Stimulated activated CD4-positive, alpha-beta T cell treated with anti-CD3 and anti-CD28 coated beads, Interleukin-1b, Interleukin-23, amount 100 ng/mL, for 1 hour (primary cell): Measurements from ENCODE around the gene TBX1.

ENCODE experiments used
- DNase-seq, 2 donors: peaks; one replicate each; pipeline ENCODE4 v3.0.0-alpha.2; 2020; ENCODE audit warnings: low read depth in 2 of 2

Gene TBX1

DNA sequence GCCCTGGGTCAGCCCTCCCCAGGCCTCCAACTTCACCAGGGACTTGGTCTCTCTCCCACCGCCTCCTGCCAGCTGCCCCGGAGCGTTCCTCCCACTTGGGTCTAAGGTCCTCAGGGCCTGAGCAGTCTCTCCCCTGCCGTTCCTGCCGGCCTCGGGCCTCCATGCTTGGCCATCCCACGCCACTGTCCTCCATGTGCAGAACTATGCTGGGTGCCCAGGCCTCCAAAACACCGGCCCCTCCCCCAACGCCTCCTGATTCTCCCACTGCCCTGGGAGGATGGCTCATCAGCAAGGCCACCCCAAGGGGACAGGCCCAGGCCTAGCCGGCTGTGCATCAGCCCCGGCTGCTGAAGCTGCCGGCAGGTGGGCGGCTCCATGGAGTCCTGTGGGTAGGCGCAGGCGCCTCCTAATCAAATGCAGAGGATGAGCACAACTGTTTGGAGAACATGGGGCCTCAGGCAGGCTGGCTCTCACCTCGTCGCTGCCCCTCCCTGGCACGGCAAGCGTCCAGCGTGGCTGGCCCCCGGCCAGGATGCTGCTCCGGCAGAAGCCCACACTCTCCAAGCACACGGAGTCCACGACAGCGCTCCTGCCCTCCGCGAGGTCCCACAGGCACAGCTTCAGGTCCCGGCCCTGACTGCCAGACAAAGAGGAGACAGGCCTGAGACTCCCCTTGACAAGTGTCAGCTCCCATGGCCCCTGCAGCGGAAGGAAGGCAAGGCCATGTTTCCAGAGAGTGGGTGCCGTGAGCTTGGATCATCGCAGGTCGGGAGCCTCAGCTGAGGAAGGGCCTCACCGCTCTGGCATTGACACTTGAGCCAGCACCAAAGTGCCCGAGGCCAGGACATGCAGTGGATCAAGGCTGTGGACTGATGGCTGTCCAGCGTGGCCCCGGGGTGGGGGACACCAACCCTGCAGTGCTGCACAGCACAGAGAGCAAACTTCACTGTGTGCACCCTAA lies 51.5 kb downstream of the TBX1 start:
- DNase-seq, result no peak

GRCh38 chr22:19812910-19813309 lies 52.3 kb downstream of the TBX1 start:
- DNase-seq, result no peak

- no peak for DNase-seq
Observed at GRCh38 chr22:19814428-19814827, 53.9 kb downstream of the TBX1 start.

- DNase-seq, result no peak
Observed at GRCh38 chr22:19815093-19815822, 54.7 kb downstream of the TBX1 start.

GRCh38 chr22:19815823-19816290 lies 55.3 kb downstream of the TBX1 start:
- DNase-seq, result no peak

DNA sequence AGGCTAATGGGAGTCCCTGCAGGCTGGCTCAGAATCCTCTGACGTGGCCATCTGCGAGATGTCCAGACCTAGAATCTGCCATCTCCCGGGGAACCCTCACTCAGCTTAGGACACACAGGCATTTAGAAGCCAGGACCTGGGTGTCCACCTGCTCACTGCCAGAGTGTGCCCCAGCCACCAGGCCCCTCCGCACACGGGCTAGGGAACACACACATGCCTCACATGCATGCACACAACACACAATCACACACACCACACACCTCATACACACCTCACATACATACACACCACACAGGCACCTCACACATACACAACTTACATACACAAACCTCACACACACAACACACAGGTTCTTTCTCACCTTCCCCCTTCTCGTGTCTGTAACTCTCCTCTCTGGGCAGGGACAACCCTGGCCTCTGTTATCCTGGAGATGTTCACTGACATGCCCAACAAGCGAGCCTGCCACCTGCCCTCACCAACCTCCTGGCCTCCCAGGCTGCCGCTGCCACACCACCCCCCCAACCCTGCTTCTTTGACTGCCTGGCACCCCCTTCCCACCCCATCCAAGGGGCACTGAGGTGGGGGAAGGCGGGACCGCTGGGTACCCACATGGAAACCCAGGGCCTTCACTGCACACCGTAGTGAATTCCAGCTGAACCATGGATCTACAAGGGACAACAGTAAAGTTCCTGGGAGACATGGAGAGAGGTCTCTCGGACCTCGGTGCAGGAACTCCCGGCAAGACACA lies 56.0 kb downstream of the TBX1 start:
- DNase-seq, result no peak
